Measurements from ENCODE around the gene MRAS.
A peak's percentile ranks its signal among the peaks of the same experiment; 100 is the strongest.

Gene MRAS

GRCh38 chr3:138344754-138345153, 3.6 kb upstream of the MRAS start:
- DNase-seq = no peak

- DNase-seq = peak in 1 of 2 donors; percentile 47
Measured at GRCh38 chr3:138348754-138349739, 668 bp downstream of the MRAS start.

GRCh38 chr3:138349926-138350665, 1.7 kb downstream of the MRAS start:
- no peak for DNase-seq

GRCh38 chr3:138351151-138351550, 2.8 kb downstream of the MRAS start:
- no peak for DNase-seq

GRCh38 chr3:138351916-138352550, 3.7 kb downstream of the MRAS start:
- no peak for DNase-seq

GRCh38 chr3:138354376-138354775, 6.0 kb downstream of the MRAS start:
- DNase-seq = no peak

- no peak for DNase-seq
Measured at GRCh38 chr3:138355071-138355470, 6.7 kb downstream of the MRAS start.

DNA sequence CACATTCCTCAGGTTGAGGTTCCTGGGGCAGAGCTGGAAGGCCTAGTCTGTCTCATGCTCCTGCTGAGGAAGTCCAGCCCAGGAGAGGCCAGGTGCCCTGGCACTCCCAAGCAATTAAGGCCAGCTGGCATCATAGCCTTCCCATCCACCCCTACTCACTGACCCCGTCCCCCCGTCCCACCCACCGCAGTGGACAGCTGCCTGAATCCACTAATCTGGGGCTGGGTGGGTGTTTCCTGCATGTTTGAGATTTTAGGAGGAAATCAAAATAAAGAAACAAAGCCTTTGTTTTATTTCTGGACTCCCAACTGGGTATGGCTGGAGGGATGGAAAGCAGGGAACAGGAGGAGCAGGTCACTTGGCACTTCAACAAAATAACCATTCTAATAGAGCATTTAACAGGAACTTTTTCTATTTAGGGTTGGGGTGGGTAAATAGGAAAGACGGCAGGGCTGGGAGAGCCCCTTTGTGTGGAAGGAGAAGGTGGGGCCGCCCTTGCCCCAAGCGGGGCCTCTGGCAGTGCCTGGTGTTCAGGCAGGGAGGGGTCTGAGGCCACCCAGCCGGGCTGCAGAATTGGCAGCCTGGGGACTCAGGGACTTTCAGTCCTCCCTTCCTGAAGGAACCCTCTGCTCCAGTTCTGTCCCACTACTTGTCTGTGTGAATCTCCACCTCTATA, 8.5 kb downstream of the MRAS start:
- peak; percentile 24 to 37 for DNase-seq

GRCh38 chr3:138359148-138359918, 11.0 kb downstream of the MRAS start:
- no peak for DNase-seq

DNA sequence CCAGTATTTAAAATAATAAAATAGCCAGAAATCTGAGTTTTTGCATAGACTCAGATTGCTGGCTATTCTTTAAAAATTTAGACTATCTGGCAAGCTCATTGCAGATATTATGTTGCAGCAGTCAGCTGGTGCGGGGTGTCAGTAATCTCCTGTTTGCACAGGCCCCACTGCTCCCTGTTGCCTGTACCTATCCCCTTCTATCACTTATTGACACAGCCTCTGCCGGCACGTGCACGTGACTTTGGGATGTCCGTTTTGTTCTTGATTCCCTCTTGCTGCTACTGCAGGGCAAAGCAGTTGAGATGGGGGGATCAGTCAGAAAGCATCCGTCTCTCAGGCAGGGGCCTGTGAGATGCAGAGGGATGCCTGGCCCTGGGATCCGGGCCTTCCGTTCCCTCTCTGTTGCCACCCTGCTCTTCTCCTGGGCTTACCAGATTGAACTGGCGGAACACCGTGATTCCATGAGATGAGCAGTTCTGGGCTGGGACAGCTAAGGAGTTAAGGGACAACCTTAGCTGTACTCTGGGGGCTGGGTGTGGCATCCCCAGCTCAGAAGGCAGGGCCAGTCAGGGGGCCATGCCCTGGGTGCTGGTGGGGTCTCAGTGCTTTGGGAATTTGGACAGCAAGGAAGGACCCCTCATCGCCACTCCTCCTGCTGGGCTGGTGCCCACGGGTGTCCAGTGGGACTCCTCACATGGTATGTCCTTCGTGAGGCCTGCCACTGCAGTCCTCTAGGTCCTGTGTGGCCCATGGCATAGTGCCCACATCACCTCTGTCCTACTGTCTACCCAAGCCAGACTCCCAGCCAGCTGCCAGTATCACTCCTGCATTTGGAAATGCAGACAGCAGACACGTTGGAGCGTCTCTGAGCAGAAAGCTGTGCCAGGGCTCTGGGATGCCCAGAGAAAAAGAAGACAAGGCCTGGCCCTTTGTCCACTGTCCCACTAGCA, 11.8 kb downstream of the MRAS start:
- no peak for DNase-seq

DNA sequence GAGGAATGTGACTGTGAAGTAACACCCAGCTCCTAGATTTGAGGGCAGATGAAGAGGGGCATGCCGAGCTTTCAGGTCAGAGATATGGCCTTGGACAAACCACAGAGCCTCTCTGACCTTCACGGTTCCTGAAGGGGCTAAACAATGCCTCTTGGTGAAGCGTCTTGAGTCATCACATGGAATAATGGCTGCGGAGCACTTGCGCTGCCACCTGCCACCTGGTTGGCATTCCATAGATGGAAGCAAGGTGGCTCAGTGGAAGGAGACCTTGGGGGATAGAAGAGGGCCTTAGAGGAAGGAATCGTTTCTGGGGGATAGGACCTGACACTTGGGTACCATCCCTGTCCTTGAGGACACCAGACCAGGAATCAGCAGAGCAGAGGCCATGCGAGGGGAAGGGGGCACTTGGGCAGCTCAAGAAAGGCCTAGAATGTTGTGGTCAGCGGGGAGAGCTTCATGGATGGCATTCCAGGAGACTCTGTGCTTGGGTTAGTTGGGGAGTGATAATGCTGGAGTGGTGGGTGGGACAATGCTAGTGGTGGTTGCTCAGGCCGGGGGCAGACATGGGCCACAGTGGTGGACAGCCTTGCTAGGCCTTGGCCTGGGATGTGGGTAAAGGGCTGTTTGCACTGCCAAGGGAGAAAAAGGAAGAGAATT, 12.6 kb downstream of the MRAS start:
- no peak for DNase-seq

DNA sequence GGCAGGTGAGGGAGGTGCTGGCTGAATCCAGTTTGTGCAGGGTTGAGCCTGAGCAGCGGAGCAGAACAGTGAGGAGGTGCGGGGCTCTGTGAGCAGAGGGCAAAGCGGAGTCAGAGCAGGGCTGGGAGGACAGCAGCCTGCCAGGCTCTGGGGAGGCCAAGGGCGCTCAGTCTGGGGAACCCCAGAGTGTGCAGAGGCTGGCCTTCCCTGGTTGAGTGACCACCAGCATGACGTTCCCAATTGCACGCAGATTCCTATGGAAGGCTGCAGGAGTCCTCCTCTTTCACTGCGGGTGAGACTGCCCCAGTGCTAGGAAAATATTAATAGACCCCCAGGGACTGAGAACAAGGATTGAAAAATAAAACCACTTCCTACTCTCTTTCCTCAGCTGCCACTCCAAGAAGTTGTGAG, 13.2 kb downstream of the MRAS start:
- DNase-seq = no peak

DNA sequence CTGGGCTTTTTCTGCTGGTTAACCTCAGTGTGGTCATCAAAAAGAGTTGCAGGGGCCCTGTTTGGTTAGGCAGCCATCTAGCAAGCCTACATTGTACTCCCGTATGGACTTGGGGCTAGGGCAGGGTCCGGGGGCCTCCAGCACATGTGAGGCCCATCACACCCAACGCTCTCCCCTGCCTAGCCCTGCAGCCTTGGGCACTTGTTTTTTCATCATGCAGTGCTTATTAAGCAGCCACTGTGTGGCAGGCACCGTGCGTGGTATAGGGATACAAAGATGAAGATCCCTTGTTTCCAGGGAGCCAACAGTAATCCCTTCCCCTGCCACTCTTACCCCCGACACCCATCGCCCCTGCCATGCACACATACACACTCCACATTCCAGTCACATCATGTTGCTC, 14.2 kb downstream of the MRAS start:
- DNase-seq = no peak

DNA sequence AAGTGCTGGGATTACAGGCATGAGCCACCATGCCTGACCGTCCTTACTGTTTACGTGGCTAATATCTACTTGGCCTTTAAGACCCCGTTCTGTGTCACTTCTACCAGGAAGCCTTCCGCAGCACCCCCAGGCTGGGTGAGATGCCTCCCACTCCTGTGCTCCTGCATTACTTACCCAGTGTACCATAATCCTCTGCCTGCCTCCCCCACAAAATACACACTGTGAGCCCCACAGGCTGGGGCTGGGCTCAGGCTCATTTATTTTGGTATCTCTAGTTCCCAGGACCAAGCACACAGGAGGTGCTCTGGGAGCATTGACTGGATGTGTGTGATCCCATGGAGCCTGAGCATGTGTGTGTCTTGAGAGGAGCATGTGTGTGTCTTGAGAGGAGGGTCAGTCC, 14.9 kb downstream of the MRAS start:
- DNase-seq = no peak

DNA sequence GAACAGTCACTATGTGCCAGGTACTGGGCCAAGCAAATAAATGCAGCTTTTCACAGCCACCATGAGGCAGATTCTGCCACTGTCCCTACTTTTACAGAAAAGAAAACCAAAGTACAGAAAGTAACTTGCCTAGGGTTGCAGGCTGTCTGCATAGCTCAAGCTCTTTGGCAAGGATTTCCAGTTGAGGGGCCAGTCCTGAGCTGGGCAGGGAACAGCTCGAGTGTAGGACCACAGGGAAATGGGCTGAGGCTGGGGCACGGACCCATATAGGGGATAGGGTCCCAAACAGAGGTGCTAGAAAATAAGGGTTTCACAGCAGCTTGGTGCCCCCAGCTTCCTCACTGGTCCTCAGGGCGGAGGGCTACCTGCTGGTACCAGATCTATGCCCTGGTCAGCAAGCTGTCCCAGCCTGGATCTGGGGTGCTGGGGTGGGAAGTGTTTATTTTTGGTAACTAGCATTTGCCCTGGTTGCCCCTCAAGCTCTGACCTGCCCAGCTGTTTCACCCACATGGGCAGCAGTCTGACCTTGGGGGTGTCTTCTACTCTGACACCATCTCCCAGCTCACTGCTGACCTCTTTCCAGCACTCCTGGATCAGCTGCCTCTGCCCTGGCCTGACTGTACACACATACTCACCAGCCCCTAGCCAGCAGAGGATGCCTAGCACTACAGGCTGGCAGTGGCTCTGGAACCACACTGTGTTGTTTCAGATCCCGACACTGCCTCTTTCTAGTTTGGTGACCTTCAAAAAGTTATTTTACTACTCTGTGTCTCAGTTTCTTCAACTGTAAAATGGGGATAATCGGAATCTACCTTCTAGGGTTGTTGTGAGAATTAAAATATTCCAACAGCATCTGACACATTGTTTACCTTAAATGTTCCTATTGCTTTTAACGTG, 16.2 kb downstream of the MRAS start:
- no peak for DNase-seq

GRCh38 chr3:138365253-138365555, 16.8 kb downstream of the MRAS start:
- DNase-seq = no peak

DNA sequence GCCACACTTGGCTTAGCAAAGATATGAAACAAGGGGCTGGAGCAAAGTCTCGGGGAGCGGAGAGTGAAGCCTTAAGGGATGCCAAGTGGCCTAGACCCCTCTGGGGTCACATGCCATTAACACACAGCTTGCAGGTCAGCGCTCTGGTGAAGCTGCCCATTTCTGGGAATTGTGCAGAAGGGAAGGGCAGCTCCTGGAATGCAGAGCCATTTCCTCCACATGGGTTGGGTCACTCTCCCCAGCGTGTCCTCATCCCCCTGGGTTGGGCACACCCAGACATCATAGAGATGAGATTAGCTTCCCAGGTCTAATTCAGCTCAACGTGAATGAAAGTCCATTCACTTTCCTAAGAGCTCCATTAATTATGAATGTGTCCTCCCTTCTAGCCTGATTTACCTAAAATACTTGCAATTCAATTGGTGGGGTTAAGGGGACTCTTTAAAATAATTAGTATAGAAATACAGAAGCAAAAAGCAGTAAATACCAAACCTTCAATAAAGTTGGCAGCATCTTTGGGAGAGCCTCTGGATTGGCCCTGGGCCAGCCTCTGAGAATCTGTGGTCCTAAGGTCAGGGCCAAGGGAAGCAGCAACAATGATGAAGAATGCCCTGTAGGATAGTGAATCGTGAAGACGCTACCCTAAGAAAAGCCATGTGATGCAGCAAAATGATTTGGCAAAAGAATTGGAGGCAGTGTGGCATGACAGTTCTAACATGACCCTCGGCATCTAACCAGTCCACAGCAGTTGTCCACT, 17.8 kb downstream of the MRAS start:
- DNase-seq = no peak

DNA sequence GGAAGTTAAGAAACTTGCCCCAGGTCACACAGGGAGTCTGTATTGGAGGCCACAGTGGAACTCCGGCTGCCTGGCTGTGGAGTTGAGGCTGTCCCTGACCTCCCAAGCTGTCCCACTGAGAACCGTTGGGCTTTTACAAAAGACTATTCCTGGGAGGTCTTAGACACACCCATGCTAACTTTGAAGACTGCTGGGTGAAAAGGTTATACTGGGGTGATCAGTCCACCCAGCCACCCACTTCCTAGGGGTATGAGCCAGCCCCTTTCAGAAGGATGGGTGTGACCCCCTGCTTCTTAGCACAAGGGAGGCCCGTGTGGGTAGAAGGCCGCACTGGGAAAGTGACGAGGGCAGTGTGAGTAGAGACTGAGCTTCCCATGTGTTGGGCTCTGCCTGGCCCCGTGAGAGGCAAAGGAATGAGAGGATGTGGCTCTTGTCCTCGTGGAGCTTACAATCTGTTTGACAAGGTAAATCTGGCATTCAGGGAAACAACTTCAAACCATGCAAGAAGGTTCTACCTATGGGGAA, 19.0 kb downstream of the MRAS start:
- no peak for DNase-seq

Data from hippocampal formation (tissue), 2 donors.